CD4-positive, alpha-beta T cell treated with Interleukin-12 subunit alpha and Interleukin-12 subunit beta, for 1 hour (primary cell): Measurements from ENCODE around the gene CKLF.
A peak's percentile ranks its signal among the peaks of the same experiment; 100 is the strongest.
"Not testable (repeated sequence)": the region's sequence is repeated elsewhere in the genome, so short reads cannot be mapped to it uniquely, and the experiment has no call there.

Experiments
- DNase-seq: peaks from one replicate; pipeline ENCODE4 v3.0.0-alpha.2; 2020

CKLF gene

GRCh38 chr16:66601471-66601870 lies 49.1 kb downstream of the CKLF start:
- DNase-seq, result no peak

GRCh38 chr16:66603537-66604375 lies 51.4 kb downstream of the CKLF start:
- DNase-seq, result peak; percentile 85

GRCh38 chr16:66604376-66605176 lies 52.2 kb downstream of the CKLF start, which contains the start of gene CMTM3:
Gene CMTM3 (plus strand): TSS chr16:66604704. CDS start chr16:66604806, 102 bp downstream.
- peak; percentile 76 for DNase-seq

GRCh38 chr16:66605177-66605978 lies 53.0 kb downstream of the CKLF start:
- DNase-seq, result peak; percentile 30

GRCh38 chr16:66605979-66606751 lies 53.8 kb downstream of the CKLF start:
- peak; percentile 15 for DNase-seq

GRCh38 chr16:66608241-66609138 lies 56.1 kb downstream of the CKLF start:
- DNase-seq, result peak; percentile 84

- no peak for DNase-seq
Measured at GRCh38 chr16:66609139-66609510, 56.7 kb downstream of the CKLF start.

GRCh38 chr16:66610111-66610820 lies 57.9 kb downstream of the CKLF start:
- no peak for DNase-seq

GRCh38 chr16:66611911-66612310 lies 59.5 kb downstream of the CKLF start:
- DNase-seq, result not testable (repeated sequence)

GRCh38 chr16:66612422-66612821 lies 60.0 kb downstream of the CKLF start:
- no peak for DNase-seq

GRCh38 chr16:66614161-66614802 lies 61.9 kb downstream of the CKLF start:
- no peak for DNase-seq
